DMS114 treated with DMSO at 0.1 percent for 48 hours (cell line): ENCODE results near the gene F7.
"Not testable (repeated sequence)": the region's sequence is repeated elsewhere in the genome, so short reads cannot be mapped to it uniquely, and the experiment has no call there.

ENCODE experiments used
- DNase-seq: peaks from one replicate; lab custom pipeline; 2025; ENCODE audit not compliant: unreplicated experiment; lab: John Stamatoyannopoulos, UW

Gene F7

DNA sequence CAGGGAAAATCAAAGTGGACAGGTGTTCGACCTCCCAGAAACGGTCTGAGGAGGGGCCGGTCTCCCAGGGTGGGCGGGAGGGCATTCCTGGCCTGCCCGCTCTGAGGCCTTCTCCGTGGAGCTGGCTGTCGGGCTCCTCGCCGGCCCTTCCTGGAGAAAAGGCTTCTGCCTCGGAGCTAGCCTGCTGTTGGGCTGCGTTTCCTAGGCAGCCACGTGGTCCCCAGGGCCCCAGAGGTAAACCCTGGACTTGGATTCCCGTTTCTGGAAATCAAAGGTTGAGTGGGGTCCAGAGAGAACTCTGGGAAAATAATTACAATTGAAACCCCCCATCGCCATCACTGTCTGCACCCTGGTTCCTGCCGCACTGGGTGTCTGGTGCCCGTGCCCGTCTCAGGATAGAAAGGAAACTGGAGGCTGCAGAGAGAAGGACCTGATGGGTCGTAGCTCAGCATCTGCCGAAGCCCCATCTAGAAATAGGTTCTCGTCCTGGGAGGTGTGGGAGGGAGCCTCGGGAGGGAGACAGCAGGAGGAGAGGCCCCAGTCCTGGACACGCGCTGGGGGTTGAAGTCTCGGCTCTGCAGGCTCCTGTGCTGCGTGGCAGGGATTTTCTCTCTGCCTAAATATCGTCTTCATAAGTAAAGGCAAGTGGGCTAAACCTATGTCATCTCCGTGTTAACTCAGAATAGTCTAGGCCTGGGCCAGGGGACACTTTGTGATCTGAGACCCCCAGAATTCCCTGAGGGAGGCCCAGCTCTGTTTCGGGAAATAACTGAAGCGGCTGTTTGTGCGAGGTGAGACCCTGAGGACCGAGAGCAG is 45.2 kb downstream of the F7 start:
- no peak for DNase-seq

DNA sequence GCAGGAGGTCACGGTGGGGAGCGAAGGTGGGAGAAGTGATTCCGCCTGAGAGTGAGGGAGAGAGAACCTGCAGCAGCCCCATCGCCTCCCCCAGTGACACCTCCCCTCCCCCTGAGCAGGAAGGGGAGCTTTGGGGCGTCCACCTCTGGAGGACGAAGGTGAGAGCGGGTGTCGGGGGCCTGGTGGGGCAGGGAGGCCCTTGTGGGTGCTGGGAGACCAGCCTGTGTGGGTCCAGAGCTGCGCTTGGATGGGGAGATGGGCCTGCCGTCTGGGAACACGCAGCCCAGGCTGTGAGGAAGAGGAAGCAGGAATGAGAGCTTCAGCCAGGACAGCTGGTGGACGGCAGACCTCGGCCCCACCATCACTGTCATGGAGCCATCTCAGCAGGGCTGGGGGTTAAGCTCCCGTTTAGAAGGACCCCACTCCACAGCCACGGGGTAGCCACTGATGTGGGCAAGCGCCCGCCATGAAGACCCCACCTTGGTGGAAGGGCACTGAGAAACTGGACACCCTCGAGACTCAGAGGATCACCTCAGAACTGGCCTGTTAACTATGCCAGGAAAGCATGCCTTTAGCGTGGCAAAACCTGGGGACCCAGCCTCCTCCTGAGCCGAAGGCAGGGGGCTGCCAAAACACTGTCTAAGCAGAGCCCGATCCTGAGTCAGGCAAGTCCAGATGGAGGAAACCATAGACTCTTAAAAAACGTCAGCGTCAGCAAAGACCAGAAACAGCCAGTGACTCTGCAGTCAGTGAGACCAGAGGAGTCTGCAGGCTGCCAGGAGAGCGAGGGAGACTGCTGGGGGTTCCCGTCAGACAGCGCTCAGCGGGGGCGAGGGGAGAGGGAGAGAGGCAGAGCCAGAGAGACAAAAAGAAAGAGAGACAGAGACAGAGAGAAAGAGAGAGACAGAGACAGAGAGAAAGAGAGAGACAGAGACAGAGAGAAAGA is 46.4 kb downstream of the F7 start:
- no peak for DNase-seq

DNA sequence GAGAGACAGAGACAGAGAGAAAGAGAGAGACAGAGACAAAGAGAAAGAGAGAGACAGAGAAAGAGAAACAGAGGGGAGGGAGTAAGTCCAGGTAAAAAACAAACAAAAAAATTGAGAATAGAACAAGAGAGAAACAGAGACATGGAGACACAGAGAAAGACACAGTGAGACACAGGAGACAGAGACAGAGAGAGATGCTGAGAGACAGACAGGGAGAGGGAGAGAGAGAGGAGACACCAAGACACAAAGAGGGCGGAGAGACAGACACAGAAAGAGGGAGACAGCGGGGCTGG is 47.0 kb downstream of the F7 start:
- DNase-seq, result no peak

DNA sequence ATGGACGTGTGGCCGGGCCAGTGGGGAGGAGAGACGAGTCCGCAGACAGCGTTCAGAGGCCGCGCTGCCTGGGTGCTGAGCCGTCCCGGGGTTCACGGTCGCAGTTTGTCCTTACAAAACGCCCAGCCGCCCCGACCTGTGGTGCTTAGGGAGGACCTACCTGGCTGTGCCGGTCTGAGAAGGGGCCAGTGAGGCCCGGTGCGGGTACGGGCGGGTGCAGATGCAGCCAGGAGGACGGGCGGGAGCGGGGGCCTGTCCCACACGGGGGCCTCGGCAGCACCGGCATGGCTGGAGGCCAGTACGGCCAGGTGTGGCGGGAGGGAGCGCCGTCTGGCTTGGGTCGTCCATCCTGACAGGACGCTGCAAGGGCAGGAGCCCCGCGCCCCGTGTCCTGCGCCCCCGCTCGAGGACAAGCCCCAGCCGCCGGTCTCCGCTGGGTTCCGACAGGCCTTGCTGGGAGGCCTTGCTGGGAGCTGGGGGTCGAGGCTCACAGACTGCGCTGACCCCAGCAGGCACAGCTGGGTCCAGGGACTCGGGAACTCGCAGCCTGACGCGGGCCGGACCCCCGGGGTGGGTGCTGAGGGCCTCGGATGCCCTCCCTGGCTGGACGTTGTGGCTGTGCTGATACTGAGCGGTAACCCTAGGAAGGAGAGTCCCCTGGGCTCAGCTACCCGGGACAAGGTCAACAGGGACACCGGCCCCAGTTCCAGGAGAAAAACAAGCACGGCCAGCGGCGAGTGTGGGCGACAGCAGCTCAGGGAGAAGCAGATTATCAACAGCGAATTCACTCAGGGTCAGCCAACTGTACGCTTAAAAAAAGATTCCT is 47.6 kb downstream of the F7 start:
- no peak for DNase-seq

DNA sequence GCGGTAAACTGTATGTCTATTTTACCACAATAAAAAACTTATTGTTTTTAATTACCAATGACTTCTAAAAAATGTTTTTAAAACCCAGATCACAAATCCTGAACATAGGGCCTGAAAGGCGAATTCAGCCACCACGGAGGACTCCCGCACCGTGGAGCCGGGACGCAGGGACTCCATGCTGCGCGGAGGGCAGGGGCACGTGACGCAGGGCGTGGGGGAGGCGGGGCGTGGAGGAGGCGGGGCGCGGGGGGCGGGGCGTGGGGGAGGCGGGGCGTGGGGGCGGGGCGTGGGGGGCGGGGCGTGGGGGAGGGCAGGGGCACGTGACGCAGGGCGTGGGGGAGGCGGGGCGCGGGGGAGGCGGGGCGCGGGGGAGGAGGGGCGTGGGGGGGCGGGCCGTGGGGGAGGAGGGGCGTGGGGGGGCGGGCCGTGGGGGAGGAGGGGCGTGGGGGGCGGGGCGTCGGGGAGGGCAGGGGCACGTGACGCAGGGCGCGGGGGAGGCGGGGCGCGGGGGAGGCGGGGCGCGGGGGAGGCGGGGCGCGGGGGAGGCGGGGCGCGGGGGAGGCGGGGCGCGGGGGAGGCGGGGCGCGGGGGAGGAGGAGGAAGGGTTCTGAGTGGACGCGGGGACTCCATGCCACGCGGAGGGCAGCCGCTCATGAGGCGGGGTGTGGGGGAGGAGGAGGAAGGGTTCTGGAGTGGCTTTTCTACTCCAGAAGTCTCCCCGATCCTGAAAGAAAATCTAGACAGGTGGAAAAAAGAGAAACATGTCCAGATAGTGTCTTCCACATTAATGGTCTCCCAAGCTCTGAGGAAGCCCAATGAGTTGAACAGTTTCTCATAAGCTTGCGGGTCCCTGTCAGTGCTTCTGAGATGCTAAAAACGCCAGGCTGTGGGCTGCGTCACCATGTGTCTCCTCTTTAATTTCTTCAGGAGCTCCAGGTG is 48.5 kb downstream of the F7 start:
- no peak for DNase-seq

DNA sequence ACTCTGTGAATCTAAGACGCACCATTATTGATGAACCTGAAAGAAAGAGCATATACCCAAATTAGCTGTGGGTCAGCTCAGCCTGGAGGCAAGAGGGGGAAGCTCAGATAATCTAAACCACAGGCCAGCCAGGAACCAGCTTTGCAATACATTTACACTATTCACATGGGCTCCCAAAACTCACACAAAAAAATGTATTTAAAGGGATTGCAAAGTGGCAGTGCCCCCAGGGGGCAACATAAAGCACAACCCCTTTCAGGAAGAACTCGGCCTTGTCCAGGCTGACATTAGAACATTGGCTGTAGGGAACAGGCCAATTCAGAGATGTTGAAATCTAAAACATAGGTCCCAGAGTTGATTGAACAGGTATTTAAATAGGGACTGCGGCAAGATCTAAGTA is 49.6 kb downstream of the F7 start:
- no peak for DNase-seq

DNA sequence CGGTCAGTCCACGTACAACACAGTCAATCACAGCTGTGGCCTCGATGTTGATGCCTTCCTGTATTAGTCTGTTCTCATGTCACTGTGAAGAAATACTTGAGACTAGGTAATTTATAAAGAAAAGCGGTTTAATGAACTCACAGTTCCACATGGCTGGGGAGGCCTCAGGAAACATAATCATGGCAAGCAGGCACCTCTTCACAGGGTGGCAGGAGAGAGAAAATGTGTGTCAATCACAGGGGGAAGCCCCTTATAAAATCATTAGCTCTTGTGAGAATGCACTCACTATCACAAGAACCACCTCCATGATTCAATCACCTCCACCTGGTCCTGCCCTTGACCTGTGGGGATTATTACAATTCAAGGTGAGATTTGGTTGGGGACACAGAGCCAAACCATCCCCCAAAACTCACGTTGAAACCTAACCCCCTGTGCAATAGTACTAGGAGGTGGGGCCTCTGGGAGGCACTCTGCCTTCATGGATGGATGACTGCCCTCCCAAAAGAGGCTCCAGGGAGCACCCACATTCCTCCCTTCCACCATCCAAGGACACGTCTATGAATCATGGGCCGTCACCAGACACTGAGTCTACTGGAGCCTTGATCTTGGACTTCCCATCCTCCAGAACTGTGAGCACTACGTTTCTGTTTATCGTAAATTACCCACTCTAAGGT is 50.5 kb downstream of the F7 start:
- no peak for DNase-seq

DNA sequence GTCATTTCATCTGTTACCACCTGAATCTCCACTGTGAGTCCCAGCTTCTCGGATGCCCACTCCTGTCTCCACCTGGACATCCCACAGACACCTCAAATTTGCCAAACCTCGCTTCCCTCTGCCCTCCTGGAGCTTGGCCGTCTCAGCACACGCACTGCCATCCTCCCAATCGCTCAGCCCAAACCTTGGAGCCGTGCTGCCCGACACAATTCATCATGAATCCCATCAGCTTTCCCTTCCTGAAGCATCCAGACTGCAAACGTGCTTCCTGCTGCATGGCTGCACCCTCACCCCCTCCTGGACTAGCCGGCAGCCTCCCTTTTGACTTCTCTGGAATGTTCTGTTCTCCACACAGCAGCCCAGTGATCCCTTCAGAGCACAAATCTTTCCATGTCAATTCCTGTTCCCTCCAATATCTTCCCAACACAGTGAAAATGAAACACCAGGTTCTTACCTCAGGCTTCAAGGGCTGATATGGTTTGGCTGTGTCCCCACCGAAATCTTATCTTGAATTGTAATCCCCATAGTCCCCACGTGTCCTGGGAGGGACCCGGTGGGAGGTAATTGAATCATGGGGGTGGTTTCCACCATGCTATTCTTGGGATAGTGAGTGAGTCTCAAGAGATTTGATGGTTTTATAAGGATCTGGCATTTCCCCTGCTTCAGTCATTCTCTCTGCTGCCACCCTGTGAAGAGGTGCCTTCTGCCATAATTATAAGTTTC is 51.8 kb downstream of the F7 start:
- no peak for DNase-seq

DNA sequence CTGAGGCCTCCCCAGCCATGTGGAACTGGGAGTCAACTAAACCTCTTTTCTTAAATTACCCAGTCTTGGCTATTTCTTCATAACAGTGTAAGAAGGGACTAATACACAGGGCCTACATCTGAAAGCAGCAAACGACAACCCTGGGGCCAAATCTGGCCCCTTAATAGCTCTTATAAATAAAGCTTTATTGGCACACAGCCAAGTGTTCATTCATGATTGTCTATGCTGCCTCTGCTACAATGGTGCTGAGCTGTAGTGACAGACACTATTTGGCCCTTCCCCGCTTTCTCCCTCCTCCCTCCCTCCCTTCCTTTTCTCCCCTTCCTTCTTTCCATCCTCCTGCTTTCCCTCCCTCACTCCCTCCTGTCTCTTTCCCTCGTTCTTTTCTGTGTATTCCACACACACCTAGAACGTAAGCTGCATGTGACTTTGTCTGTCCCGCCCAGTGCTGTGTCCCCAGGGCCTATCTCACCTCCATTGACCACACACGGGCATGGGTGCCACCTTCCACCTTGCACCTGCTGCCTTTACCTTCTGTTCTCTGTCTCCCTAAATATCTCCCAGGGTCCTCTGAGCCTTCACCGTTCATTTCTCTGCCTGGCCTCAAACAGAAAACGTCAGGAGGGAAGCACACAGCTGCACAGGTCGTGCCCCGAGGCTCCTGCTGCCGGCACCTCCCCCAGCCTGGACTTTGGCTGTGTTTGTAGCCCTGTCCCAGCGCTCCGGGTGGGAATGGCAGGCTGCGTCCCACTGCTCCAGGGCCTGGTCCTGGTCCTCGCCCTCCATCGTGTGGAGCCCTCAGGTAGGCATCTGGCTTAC is 52.5 kb downstream of the F7 start, which contains the start of gene PROZ:
PROZ (plus strand) TSS at position 720 of the 819 bp plus-strand sequence; CDS start at position 733, 13 bp downstream.
- DNase-seq, result no peak

DNA sequence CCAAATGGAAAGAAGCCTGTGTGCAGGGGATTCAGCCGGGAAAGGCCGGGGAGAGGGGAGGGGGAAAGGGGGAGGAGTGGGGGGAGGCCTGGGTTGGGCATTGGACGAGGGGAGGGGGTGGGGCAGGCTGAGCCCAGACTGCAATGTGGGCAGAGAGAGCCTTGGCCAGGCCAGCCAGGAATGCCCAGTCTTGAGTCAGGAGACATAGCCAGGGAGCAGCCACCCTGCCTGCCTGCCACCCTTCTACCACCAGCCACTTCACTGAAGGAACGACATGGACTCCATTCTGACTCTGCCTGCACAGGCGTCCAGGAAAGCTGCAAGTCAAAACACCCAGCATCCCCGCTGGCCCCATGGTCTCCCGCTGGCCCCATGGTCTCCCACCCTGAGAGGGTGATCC is 53.4 kb downstream of the F7 start:
- DNase-seq, result no peak

DNA sequence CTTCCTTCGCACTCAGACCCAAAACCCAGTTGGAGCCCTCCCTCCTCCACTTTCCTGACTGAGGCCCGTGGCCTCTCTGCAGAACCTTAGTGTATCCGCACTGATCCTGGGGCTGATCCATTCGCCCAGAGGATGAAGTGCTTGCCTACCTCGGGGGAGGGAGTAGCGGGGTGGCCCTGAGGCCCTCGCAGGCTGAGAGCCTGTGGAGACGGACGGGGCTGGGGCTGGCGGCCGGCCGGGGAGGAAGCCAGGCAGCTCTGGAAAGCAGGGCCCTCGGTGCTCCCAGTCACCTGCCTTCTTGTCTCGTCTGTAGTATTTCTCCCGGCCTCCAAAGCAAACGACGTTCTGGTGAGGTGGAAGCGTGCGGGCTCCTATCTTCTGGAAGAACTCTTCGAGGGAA is 54.1 kb downstream of the F7 start:
- DNase-seq, result no peak

DNA sequence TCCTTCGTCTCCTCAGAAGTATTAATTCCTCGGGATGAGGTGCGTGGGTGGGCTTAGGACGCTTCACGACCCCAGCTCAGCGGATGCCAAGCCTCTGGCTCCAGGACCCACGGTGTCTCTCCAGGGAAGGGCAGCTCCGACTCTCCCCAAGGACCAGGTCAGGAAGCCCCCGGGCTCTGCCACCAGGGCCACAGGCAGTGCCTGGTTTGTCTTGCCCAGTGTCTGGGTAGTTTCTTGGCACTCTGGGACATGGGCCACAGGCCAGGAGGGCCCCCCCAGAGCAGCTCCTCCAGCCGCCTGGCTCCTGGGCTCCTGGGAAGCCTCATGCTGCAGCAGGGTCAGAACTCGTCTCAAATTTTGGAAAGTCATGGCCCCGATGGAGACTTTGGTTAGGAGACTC is 55.4 kb downstream of the F7 start:
- no peak for DNase-seq

DNA sequence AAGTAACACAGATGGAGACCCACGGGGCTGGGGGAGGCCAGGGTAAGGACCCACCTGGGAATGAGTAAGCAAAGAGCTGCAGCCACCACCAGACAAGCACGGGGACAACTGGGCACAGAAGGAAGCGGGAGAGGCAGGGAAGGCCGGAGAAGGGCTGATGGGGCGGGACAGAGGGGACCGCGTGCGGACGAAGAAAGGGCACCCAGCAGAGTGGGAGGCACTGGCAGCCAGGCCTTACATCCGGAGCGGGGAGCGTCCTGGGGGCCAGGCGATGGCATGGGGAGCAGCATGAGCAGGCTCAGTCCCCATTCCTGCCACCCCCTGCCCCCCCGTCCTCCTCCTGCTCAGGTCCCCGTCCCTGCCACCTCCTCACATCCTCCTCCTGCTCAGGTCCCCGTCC is 55.8 kb downstream of the F7 start:
- DNase-seq, result no peak

DNA sequence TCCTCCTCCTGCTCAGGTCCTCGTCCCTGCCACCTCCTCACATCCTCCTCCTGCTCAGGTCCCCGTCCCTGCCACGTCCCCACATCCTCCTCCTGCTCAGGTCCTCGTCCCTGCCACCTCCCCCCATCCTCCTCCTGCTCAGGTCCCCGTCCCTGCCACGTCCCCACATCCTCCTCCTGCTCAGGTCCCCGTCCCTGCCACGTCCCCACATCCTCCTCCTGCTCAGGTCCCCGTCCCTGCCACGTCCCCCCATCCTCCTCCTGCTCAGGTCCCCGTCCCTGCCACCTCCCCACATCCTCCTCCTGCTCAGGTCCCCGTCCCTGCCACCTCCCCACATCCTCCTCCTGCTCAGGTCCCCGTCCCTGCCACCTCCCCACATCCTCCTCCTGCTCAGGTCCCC is 56.4 kb downstream of the F7 start:
- DNase-seq, result not testable (repeated sequence)

DNA sequence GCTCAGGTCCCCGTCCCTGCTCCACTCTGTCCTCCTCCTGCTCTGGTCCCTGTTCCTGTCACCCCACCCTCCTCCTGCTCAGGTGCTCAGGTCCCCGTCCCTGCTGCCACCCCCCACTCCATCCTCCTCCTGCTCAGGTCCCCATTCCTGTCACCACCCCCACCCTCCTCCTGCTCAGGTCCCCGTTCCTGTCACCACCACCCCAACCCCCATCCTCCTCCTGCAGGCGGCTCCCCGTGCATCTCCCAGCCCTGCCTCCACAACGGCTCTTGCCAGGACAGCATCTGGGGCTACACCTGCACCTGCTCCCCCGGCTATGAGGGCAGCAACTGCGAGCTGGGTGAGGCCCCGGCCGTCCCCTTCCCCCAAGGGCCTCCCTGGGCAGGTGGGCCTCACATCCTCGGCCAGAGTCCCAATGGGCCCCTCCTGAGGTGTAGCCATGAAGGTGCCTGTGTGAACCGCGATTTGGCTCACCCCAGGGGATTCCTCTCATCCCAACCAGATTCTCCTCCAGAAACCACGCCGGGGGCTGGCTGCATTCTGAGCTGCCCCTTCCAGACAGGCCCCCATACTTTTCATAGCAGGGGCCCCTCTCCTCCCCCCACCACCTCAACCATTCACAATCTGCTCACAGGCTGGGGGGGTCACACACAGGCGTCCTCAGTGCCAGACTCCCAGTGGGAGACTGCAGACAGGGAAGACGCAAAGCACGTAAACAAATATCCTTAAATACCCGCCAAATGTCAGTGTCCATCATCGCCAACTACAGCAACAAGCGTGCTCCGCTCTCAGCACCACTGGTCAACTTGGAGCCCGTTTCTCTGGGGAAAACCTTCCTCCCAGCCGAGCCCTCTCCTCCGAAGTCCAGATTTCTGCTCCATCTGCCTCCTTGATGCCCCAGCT is 57.4 kb downstream of the F7 start:
- DNase-seq, result no peak

DNA sequence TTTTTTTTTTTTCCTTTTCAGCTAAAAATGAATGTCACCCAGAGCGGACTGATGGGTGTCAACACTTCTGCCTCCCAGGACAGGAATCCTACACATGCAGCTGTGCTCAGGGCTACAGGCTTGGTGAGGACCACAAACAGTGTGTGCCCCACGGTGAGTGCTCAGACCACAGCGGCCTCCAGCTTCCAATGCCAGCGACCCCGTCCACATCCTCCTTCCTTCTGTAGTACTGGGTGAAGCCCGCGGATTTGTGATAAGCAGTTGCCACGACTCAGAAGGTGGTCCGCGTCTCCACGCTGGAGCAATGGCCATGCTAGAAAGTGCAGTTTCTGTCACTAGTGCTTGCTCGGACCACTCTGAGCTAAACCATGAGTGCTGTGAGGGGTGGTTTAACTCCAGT is 58.9 kb downstream of the F7 start:
- DNase-seq, result no peak

DNA sequence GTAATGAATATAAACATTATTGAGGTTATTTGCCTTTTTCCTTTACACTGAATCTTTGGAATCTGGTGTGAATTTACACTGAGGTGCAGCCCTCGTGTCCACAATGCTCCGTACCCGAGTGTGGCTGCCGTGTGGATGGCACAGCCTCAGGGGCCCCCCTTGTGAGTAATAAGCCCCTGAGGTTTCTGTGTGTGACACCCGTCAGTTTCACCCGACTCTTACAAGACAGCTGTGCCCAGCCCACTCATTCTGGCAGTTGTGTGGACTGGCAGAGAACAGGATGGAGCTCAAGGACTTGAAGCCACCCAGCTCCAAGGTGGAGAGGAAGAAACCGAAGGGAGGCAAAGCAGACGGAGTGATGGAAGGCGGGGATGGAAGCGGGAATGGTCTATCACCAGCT is 60.7 kb downstream of the F7 start:
- DNase-seq, result no peak
